ENCODE results near the gene ANP32E. TPM values are rescaled to one million over a fixed set of nuclear protein-coding genes. Genes with fewer than 3 reads are reported as not detected.

Gene ANP32E
- total RNA-seq, 3 donors from 2014 or later, result 16.5 to 21.6 (median 18.6) TPM

GRCh38 chr1:150178548-150178947 is 57.4 kb downstream of the ANP32E start:
- DNase-seq (ENCODE audit: low spot score in 2 of 2), result no peak
- no peaks in the 10 kb centered on the region for H3K36me3 ChIP-seq
- intact Hi-C loops (cut with DNase I; ENCODE audit: low total_unique reads), result no loop called here
- TF ChIP-seq POLR2AphosphoS5 (IDR thresholded peaks at IDR 0.05) (no peak), POLR2A (IDR thresholded peaks at IDR 0.05) (no peak), CTCF (IDR thresholded peaks at IDR 0.05) (no peak)
- H3K9me3 ChIP-seq, result no peaks in the 10 kb centered on the region
- no peak overlapping the region for H3K4me3 ChIP-seq
- no peak overlapping the region for H3K27ac ChIP-seq
- no peaks in the 10 kb centered on the region for H3K4me1 ChIP-seq
- H3K27me3 ChIP-seq, result no peaks in the 10 kb centered on the region

- H3K9me3 ChIP-seq, result no peaks in the 10 kb centered on the region
- H3K27me3 ChIP-seq, result no peaks in the 10 kb centered on the region
- no peak overlapping the region for H3K4me3 ChIP-seq
- H3K4me1 ChIP-seq, result no peaks in the 10 kb centered on the region
- H3K27ac ChIP-seq, result no peak overlapping the region
- TF ChIP-seq POLR2A (IDR thresholded peaks at IDR 0.05), result no peak
- no peak for TF ChIP-seq CTCF (IDR thresholded peaks at IDR 0.05)
- no peak for TF ChIP-seq POLR2AphosphoS5 (IDR thresholded peaks at IDR 0.05)
- intact Hi-C loops (cut with DNase I; ENCODE audit: low total_unique reads), result no loop called here
- no peaks in the 10 kb centered on the region for H3K36me3 ChIP-seq
- no peak for DNase-seq (ENCODE audit: low spot score in 2 of 2)
Measured at GRCh38 chr1:150176593-150176992, 59.3 kb downstream of the ANP32E start.

- Histone ChIP-seq H3K4me3 (no peak overlapping the region), H3K27ac (no peak overlapping the region), H3K36me3 (no peaks in the 10 kb centered on the region), H3K4me1 (no peaks in the 10 kb centered on the region), H3K27me3 (no peaks in the 10 kb centered on the region), H3K9me3 (no peaks in the 10 kb centered on the region)
- intact Hi-C loops (cut with DNase I; ENCODE audit: low total_unique reads), result no loop called here
- no peak for TF ChIP-seq CTCF (IDR thresholded peaks at IDR 0.05)
- no peak for TF ChIP-seq POLR2A (IDR thresholded peaks at IDR 0.05)
- TF ChIP-seq POLR2AphosphoS5 (IDR thresholded peaks at IDR 0.05), result no peak
- DNase-seq (ENCODE audit: low spot score in 2 of 2), result no peak
Measured at GRCh38 chr1:150173141-150173585, 62.7 kb downstream of the ANP32E start.

DNA sequence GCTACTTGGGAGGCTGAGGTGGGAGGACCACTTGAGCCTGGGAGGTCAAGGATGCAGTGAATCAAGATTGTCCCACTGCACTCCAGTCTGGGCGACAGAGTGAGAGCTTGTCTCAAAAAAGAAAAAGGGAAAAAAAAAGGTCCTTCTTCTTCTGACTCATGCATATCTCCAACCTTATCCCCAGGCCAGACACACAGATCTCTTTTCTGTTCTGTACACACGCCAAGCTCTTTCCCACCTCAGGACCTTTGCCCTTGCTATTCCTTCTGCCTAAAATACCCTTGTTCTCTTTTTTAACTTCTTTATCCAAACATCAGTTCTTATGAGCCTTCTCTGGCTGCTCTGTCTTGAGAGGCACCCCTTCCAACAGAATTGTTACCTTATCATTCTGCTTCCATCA is 64.1 kb downstream of the ANP32E start:
- intact Hi-C loops (cut with DNase I; ENCODE audit: low total_unique reads), result no loop called here
- no peak for TF ChIP-seq POLR2AphosphoS5 (IDR thresholded peaks at IDR 0.05)
- TF ChIP-seq CTCF (IDR thresholded peaks at IDR 0.05), result no peak
- no peak for TF ChIP-seq POLR2A (IDR thresholded peaks at IDR 0.05)
- no peak overlapping the region for H3K27ac ChIP-seq
- H3K9me3 ChIP-seq, result no peaks in the 10 kb centered on the region
- no peak overlapping the region for H3K4me3 ChIP-seq
- no peaks in the 10 kb centered on the region for H3K36me3 ChIP-seq
- no peaks in the 10 kb centered on the region for H3K27me3 ChIP-seq
- H3K4me1 ChIP-seq, result no peaks in the 10 kb centered on the region
- no peak for DNase-seq (ENCODE audit: low spot score in 2 of 2)

GRCh38 chr1:150168960-150169601 is 66.8 kb downstream of the ANP32E start:
- TF ChIP-seq POLR2AphosphoS5 (IDR thresholded peaks at IDR 0.05) (peak; percentile 43 to 74 (median 54)), CTCF (IDR thresholded peaks at IDR 0.05) (peak; percentile 62 to 75 (median 71)), POLR2A (IDR thresholded peaks at IDR 0.05) (no peak)
- H3K36me3 ChIP-seq, result no peaks in the 10 kb centered on the region
- no peaks in the 10 kb centered on the region for H3K9me3 ChIP-seq
- H3K4me1 ChIP-seq, result no peaks in the 10 kb centered on the region
- H3K27ac ChIP-seq, result no peak overlapping the region
- DNase-seq (ENCODE audit: low spot score in 2 of 2), result peak in 1 of 2 donors; percentile 68
- H3K27me3 ChIP-seq, result no peaks in the 10 kb centered on the region
- intact Hi-C loops (cut with DNase I; ENCODE audit: low total_unique reads), result no loop called here
- no peak overlapping the region for H3K4me3 ChIP-seq

Other genes starting within 250 kb of the ANP32E start
- 10 to 100 TPM; 22.0 to 32.8 (median 28.1) TPM for gene OTUD7B, start 225.4 kb downstream of the ANP32E start, total RNA-seq
- gene VPS45, start 168.3 kb downstream of the ANP32E start, total RNA-seq, result 10 to 100 TPM; 37.1 to 72.0 (median 45.6) TPM
- 10 to 100 TPM; 20.8 to 58.0 (median 27.5) TPM for gene PLEKHO1, start 86.2 kb downstream of the ANP32E start, total RNA-seq
- not detected for gene CA14, start 21.7 kb upstream of the ANP32E start, total RNA-seq
- gene APH1A, start 32.9 kb upstream of the ANP32E start, total RNA-seq, result 100 to 1,000 TPM in 2 of 3 donors, 10 to 100 TPM in 1; 86.9 to 138 (median 104) TPM
- gene C1orf54, start 36.7 kb upstream of the ANP32E start, total RNA-seq, result 10 to 100 TPM in 2 of 3 donors, 1 to 10 TPM in 1; 9.4 to 24.3 (median 13.6) TPM
- gene CIART, start 46.4 kb upstream of the ANP32E start, total RNA-seq, result 1 to 10 TPM; 2.6 to 7.4 (median 4.3) TPM
- 10 to 100 TPM; 40.5 to 55.1 (median 45.1) TPM for gene MRPS21, start 57.7 kb upstream of the ANP32E start, total RNA-seq
- gene PRPF3, start 85.4 kb upstream of the ANP32E start, total RNA-seq, result 10 to 100 TPM; 57.1 to 87.2 (median 82.4) TPM
- gene RPRD2, start 128.0 kb upstream of the ANP32E start, total RNA-seq, result 10 to 100 TPM; 19.4 to 26.5 (median 20.3) TPM